AG09309 (cell line): Measurements from ENCODE around the gene PLSCR2.

Experiments
- DNase-seq: peaks from one replicate; pipeline ENCODE4 v3.0.0-alpha.2; 2010; ENCODE audit warnings: low read depth
- H3K4me3 ChIP-seq: 2 replicates; pipeline ENCODE4 v1.5.1; 2011; ENCODE audit warnings: mild to moderate bottlenecking, low read depth, low read length, moderate library complexity; ENCODE audit not compliant: control insufficient read depth
- TF ChIP-seq, protein P1 (sequence below): IDR thresholded peaks from 2 replicates; pipeline ENCODE4 v1.5.1; 2011; ENCODE audit warnings: mild to moderate bottlenecking, low read depth, low read length, inconsistent platforms; ENCODE audit not compliant: insufficient read depth, control insufficient read depth; ENCODE audit errors: missing control alignments

Gene PLSCR2, protein sequence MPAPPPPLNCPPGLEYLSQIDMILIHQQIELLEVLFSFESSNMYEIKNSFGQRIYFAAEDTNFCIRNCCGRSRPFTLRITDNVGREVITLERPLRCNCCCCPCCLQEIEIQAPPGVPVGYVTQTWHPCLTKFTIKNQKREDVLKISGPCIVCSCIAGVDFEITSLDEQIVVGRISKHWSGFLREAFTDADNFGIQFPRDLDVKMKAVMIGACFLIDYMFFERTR

DNA sequence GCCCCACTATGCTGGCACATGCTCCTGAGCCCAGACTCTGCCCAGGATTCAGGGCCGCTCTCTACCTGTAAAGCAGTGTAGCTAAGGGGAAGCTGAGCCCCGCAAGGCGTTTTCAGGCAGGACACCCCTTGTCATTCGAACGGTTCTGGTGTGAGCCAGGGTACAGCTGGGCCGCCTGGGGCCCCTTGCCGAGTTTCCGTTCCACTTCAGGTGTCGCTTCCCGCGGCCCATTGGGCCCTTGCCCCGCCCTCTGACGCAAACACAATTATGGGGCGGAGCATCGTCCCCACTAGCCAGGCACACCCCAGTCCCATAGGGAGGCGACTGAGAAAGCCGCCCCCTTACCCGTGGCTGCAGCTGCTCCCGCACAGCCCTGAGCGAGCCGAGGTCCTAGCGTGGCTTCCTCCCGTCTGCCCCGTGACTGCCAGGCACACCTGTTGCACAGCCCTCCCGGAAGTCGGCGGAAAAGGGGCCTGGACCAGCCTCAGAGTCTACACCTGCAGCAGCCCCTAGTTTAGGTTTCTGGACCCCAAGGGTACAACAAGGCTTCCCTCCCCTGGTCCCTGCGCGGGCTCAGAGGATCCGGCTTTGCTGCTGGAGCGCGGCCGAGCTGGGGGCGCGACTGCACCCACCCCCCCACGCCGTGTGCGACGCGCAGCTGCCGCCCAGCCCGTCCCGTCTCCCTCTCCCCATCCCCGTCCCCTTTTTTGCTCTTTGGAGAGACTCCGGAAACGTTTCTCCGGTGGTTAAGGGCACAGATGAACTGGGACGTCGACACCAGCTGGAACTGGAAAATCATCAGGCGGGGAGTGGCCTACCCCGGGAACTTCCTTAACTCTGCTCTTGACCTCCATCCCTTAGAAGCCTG lies at the start of gene PLSCR2:
TSS of gene PLSCR2 (minus strand) at position 412 of the 868 bp plus-strand sequence. CDS start 9,657 bp downstream, outside the sequence.
- peak within 1 kb of the TSS; percentile 45 for H3K4me3 ChIP-seq
- DNase-seq = no peak
- TF ChIP-seq, protein P1, sequence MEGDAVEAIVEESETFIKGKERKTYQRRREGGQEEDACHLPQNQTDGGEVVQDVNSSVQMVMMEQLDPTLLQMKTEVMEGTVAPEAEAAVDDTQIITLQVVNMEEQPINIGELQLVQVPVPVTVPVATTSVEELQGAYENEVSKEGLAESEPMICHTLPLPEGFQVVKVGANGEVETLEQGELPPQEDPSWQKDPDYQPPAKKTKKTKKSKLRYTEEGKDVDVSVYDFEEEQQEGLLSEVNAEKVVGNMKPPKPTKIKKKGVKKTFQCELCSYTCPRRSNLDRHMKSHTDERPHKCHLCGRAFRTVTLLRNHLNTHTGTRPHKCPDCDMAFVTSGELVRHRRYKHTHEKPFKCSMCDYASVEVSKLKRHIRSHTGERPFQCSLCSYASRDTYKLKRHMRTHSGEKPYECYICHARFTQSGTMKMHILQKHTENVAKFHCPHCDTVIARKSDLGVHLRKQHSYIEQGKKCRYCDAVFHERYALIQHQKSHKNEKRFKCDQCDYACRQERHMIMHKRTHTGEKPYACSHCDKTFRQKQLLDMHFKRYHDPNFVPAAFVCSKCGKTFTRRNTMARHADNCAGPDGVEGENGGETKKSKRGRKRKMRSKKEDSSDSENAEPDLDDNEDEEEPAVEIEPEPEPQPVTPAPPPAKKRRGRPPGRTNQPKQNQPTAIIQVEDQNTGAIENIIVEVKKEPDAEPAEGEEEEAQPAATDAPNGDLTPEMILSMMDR = no peak

DNA sequence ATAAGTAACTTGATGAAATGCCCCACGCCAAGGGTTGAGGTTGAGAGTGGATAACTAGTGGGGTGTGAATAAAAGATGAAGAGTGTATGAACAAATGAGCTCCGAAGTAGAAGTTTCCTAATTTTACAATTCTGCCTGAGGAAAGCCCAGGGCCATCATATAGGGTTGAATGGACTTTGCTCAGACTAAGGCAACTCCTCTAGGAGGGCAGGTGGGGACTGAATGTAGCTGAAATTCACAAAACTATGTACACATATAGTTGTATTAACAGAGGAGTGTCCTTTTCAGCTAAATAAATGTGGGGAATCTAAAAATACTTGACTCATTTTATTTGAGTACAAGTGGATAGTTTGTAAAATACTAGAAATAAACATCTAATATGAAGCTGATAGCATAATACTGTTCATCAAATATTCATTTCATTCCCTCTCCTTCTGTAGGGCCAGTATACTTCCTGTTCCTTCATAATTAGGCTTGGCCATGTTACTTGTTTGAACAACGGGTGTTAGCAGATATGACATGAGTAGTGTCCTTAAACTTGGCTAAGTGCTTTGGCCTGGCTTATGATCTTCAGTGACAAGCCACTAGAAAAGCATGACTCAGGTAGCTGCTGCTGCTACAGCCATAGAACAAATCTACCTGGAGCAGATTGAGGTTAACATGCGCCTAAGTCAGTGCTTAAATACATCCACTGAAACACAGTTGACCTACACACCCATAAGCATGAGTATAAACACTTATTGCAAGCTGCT lies 48.5 kb upstream of the PLSCR2 start:
- TF ChIP-seq, protein P1 = no peak
- DNase-seq = no peak
- H3K4me3 ChIP-seq = no peak overlapping the region

DNA sequence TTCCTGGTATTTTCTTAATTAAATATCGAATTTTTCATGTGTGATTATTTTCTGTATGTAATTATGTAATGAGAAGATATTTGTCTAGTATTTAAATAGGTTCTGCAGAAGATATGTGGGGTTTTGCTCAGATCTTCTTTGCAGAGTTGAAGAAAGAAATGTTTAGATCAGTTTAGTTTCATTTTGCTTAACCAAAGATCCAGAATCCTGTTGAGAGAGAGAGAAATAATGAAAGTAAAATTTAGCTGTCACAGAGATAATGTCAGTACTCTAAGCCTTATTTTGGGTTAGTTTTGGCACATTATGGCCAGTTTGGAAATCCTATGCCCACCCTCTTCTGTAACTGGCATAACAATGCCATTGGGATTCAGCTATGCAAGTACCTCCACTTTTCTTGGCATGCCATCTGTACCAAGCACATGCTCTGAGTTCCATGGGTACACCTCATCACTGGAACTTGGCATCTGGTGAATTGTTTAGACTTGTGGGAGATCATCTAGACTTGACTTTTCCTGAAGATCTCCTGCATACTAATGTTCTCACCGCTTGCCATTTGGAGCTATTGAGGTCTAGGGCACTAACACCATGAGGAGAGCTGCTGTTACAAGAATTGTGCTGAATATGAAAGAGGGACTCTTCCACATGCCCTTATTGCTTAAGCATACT lies 44.2 kb upstream of the PLSCR2 start:
- TF ChIP-seq, protein P1 = no peak
- H3K4me3 ChIP-seq = no peak overlapping the region
- DNase-seq = no peak

DNA sequence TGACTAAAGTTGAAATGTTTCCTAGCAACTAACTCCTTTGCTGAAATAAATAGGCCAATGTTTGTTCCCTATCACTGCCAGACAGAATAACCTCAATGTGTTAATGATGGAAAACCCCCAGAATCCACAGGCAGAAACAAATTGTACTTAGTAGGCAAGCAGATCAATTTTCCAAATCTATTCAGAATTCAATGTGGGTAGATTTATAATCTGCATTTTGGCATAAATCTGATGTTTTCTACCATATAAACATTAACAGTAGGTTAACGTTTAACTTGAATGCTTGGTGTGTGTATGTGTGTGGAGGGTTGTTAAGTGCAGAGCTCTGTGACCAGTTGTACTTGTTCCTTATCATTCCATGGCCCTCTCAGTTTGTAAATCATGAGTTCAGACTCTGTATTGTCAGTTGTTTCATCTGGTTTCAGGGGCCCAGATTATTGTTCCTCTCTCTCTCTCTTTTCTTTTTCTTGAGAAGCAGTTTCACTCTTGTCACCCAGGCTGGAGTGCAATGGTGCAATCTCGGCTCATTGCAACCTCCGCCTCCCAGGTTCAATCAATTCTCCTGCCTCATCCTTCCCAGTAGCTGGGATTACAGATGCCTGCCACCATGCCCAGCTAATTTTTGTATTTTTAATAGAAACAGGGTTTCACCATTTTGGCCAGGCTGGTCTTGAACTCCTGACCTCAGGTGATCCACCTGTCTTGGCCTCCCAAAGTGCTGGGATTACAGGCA lies 42.2 kb upstream of the PLSCR2 start:
- no peak for DNase-seq
- H3K4me3 ChIP-seq = no peak overlapping the region
- TF ChIP-seq, protein P1 = no peak

DNA sequence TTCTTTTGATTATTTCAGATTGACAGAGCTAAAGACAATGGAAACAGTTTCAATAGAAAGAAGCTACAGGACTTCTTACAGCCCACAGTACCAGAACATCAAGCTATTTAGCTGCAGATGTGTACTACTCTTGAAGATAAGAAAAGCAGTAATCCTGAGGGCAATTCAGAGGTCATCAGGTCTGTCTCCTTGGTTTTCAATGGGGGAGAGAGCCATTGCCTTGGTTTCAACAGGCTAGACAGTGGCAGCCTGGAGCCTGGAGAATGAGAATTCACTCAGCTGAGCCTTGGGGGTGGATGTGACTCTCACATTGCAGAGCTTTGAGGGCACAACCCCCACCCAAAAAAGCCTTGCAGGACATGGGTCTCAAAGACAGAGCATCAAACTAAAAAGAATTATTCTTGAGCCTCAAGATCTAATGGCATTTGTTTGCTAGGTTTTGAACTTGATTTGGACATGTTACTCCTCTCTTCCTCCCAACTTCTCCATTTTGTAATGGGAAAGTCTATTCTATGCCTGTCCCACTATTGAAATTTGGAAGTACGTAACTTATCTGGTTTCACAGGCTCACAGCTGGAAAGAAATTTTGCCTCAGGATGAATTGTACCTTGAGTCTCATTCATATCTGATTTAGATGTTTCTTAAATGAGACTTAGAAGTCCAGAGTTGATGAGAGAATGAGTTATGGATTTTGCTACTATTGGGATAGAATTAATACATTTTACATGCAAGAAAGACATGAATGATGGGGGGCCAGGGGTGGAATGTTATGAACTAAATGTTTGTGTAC lies 38.2 kb upstream of the PLSCR2 start:
- TF ChIP-seq, protein P1 = no peak
- DNase-seq = no peak
- H3K4me3 ChIP-seq = no peak overlapping the region
